ENCODE results near the gene NPHP4.

NPHP4 gene

GRCh38 chr1:5889901-5890300 is 102.3 kb downstream of the NPHP4 start:
- no peak for DNase-seq (ENCODE audit: low read depth)

- no peak for DNase-seq (ENCODE audit: low read depth)
Measured at GRCh38 chr1:5889462-5889861, 102.8 kb downstream of the NPHP4 start.

- no peak for DNase-seq (ENCODE audit: low read depth)
Measured at GRCh38 chr1:5888606-5889211, 103.5 kb downstream of the NPHP4 start.

GRCh38 chr1:5887971-5888361 is 104.3 kb downstream of the NPHP4 start:
- no peak for DNase-seq (ENCODE audit: low read depth)

GRCh38 chr1:5887349-5887970 is 104.8 kb downstream of the NPHP4 start:
- no peak for DNase-seq (ENCODE audit: low read depth)

GRCh38 chr1:5886541-5887348 is 105.5 kb downstream of the NPHP4 start:
- DNase-seq (ENCODE audit: low read depth), result no peak

GRCh38 chr1:5886140-5886483 is 106.1 kb downstream of the NPHP4 start:
- DNase-seq (ENCODE audit: low read depth), result no peak

GRCh38 chr1:5885471-5886139 is 106.6 kb downstream of the NPHP4 start:
- no peak for DNase-seq (ENCODE audit: low read depth)

GRCh38 chr1:5884110-5884509 is 108.1 kb downstream of the NPHP4 start:
- no peak for DNase-seq (ENCODE audit: low read depth)

GRCh38 chr1:5883129-5884048 is 108.8 kb downstream of the NPHP4 start:
- no peak for DNase-seq (ENCODE audit: low read depth)

- DNase-seq (ENCODE audit: low read depth), result no peak
Measured at GRCh38 chr1:5882367-5883128, 109.7 kb downstream of the NPHP4 start.

- DNase-seq (ENCODE audit: low read depth), result no peak
Measured at GRCh38 chr1:5881526-5882222, 110.6 kb downstream of the NPHP4 start.

GRCh38 chr1:5880630-5881405 is 111.4 kb downstream of the NPHP4 start:
- no peak for DNase-seq (ENCODE audit: low read depth)

GRCh38 chr1:5879421-5879820 is 112.8 kb downstream of the NPHP4 start:
- DNase-seq (ENCODE audit: low read depth), result no peak

- DNase-seq (ENCODE audit: low read depth), result no peak
Measured at GRCh38 chr1:5878971-5879370, 113.3 kb downstream of the NPHP4 start.

GRCh38 chr1:5877683-5878530 is 114.3 kb downstream of the NPHP4 start:
- DNase-seq (ENCODE audit: low read depth), result no peak

- DNase-seq (ENCODE audit: low read depth), result no peak
Measured at GRCh38 chr1:5877001-5877400, 115.2 kb downstream of the NPHP4 start.

GRCh38 chr1:5876094-5876650 is 116.1 kb downstream of the NPHP4 start:
- no peak for DNase-seq (ENCODE audit: low read depth)
